HG02870 (cell line): ENCODE measurements around the gene LNX1.

ENCODE experiments used
- ATAC-seq: cut with Tn5 transposase; IDR thresholded peaks from one replicate; pipeline ENCODE4 v1.9.1; 2021; ENCODE audit warnings: mild to moderate bottlenecking, moderate library complexity; ENCODE audit not compliant: unreplicated experiment

LNX1 gene

DNA sequence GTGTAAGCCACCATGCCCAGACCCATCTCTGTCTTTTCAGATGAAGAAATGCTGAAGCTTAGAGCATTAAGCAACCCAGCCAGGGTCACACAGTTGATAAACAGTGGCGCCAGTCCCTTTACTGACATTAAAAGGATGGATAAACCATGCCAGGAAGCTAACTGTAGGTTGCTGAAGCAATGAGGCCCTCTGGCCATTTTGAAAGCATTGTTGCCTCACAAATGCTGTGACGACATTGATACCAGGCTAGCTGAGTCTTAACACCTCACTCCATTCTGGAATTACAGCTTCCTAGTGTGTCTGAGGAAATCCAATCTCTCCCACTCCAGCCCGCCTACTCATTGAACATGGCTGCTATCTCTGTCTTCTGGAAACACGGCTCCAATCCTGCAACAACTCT is 89.7 kb downstream of the LNX1 start:
- no peak for ATAC-seq

DNA sequence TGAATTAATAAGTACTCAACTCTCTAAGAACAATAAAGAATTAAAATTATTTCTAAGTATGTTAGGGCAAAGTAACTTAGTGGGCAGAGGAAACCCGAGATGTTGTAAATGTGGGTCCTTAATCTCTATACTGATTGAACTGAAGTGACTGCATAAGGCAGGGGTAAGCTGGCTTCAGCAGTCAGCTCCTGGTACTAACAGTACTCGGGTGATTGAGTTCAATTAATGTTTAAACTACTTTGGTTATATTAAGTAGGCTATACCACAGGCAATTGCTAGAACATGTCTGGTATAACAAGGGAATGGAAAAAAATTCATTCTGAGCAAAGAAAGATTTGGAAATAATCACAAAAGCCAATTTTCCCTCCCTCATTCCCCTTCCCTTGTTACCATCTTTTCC is 90.7 kb downstream of the LNX1 start:
- no peak for ATAC-seq

DNA sequence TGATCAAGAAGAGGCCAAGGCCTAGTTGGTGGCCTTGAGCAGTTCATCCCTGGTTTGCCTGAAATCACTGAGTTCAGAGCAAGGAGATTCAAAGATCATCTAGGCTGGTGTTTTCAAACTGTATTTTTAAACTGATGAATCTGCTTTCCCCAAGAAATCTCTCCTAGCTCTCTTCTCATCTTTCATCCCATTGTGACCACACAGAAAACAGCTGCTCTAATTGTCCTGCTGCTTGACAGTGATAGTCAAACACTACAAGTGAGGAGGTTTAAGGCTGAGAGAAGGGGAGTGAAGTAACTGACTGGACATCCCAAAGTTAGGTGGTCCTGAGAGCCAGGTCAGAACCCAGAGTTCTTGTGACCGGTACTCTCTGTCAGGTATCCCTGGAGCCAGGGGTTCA is 91.5 kb downstream of the LNX1 start:
- ATAC-seq: no peak

DNA sequence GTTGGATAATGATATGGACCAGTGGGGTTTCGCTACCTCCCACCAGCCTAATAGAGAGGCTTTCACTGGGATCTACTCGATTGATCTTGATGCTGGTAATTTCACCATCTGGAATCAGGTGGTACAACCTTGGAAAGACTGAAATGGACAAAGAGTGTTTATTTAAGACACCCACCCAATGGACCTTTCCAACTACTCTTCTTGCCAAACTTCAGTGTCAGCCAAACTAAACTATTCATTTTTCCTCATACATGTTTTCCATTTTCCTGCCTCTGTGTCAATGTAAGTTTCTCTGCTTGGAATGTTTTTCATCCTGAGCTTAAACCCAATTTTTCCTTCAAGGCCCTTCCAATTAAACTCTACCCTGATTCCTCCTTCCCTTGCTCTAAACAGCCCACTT is 92.6 kb downstream of the LNX1 start:
- ATAC-seq: no peak

DNA sequence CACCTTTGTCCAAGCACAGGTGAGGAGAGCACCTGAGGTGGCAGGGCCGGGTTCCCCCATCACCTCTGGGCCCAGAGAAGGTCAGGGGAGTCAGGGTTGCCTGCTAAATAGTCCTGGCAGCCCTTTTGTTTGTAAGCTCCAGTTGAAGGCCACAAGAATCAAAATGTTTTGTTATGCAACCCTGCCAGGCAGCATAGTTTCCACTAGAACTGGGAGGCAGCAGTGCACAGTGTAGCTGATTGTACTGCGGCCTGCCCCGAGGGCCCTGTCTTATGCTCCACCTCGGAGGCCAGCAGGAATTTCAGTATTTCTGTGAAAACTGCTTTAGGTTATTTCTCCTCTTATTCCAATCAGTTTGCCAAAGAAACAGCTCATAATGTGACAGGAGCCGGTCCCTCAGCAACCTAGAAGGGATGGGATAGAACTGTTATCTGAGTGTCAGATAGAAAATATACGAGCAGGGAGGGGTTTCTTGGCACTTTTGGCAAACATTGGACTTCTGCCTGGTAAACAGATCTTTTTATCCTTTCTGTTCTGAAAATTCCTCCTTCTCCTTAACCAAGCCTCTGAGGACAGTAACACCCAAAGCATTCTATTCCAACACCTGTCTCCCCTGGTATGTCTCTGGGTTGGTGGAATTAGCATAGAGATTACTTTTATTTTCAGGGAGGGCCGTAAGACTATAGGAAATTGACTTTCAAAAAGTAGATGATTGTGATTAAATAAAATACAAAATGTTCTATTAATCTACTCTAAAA is 93.6 kb downstream of the LNX1 start:
- ATAC-seq: no peak

DNA sequence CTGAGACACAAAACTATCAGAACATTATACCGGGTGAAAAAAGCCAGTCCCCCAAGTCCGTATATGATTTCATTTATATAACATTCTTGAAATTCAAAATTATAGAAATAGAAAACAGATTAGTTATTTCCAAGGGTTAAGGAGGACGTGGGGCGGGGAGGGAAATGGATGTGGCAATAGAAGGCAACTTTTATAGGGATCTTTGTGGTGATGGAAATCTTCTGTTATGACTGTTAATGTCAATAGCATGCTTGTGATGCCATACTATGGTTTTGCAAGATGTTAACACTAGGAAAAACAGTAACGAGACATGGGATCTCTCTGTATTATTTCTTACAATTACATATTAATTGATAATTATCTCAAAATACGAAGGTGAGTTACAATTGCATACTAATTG is 96.4 kb downstream of the LNX1 start:
- no peak for ATAC-seq

DNA sequence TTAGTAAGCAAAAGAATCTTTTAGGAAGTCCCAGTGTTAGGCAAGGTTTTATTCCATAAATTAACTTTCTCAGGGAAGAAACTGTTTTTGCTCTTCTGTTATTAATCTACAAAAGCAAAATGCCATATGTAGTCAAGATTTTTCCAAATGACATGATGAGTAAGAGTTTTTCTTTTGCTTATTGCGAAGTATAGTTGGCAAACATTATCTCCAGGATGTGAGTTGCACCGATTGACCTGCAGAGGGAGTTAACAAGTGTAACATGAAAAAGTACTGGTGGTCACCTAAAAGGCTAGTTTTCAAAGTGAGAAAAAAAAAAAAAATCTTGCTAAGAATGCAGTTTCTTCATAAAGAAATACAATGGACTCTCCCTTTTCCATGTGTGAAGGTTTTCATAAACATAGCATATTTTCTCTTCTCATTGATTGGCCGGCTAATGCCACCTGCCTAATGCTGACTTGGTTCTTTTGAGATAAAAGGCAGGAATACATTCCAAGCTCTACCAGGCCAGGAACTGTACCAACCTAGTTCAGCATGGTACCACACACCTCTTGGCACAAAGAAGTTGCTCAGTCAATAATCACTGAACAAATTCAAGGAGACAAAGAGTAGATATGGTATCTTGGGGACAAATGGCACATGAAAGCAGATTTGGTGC is 100.2 kb downstream of the LNX1 start:
- ATAC-seq: peak; percentile 57

DNA sequence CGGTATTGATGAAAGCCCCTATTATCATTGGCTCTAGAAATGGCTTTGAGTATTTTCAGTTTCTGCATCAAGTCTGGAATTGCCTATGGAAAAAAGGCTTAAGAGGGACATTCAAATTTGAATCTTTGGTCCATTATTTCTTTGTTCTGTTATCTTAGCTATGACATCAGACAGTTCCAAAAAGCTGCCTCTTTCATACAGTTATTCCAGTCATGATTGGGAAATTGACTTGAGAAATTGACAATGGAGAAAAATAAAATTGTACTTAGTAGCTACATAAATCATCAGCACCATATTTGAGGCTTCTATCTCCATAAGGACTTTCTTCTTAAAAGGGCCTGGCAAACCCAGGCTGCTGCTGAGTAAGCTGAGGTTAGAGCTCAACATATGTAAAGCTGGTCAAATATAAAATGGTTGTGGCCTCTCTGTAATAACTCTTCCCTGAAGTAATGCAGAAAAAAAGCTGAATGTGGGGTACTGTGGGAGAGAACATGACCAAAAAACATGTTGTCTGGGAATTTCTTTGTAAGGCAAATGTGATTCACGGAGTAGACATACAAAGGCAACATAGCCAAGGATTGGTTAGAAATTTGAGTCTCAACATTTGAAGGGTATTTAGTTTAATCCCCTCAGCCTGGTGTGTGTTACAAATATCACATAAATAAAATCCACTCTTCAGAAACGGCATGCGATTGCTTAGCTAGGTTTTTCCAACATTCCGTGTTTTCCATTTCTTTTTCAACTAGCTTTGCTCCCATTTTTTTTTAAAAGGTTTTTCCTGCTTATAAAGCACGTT is 100.9 kb downstream of the LNX1 start:
- no peak for ATAC-seq

DNA sequence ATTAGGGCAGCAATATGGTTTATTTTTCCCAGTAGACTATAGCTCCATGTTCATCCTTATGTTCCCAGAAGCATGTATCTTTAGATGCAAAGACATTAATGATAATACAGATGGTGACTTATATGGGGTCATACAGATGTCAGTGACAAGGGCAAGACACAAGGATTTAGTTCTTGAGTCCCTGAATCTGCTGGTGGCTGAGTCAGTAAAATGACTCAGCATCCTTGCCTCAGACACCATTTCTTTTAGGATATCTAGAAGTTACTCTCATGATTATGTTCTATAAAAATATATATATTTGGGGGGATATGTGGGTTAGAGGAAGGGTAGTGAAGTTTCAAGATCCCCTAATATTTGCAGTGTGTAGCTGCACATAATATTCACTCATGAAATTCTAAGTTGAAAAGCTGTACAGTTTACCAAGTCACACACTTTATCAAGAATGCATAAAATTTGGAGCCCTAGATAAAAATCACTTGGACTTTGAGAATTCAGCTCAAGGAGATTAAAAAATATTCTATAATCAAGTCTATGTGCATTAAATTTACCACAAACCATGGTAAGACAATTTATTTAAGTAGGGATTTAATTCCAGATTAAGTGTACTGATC is 101.9 kb downstream of the LNX1 start:
- ATAC-seq: no peak

DNA sequence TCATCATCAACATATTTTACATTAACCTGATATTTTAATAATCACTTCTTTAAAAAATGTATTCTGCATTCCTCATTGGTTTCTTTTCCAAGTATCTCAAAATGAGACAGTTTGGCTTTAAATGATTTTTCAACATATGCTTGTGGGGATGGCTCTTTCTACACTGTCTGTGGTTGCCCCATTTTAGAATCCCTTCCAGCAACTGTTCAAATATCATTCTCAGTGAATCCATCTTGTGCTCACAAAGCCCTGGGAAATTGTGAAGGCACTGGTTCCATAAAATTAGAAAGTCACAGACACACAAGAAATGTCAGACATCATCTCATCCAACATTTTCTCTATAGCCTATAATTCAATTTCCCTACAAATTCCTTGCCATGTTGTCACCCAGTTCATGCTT is 103.5 kb downstream of the LNX1 start:
- ATAC-seq: no peak

DNA sequence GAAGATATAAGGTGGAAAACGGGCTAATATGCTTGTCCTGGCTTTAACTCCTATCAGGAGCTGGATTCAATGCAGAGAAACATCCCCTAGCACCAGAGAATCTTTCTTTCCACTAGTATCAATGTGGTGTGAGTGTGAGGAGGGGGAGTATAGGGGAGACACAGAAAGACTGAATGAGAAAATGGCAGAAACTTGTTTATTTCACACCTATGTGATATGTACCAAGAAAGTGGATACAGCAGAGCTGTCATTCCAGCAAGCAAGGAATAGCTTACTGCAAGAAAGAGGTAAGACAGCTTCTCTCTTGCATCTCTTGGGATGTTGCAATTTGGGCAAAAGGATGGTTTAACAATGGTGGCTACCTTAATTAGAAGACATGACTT is 105.6 kb downstream of the LNX1 start:
- ATAC-seq: no peak

DNA sequence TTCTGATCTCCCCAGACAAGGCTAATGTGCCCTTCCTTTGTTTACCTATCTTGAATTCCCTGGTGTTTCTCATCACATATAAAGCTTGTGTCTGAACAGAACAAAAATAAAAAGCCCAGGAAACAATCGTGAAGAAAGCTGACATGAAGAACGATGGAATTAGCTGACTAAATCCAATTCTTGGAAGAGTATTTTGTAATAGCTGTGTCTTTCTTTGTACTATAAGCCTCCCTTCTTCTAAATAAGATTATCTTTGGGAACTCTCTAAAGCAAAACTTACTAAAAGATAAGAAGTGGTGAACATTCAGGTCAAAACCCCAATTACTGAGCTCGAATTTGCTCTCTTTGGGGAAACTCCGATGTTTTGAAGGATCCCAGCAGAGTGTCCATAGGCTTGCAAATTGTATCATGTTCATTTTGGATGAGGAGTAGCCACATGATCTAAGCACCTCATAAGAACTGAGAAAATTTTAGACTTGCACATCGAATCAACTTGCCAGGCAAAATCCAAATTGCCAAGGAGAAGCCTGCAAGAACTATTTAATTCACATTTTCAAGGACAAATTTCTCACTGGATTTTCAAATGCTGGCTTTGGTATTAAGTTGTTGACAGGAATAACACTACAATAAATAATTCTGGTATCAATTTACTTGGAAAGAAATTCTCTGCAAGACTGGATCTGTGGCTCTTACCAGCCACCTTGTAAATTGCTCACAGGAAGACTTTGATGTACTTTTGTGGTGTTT is 106.2 kb downstream of the LNX1 start:
- ATAC-seq: no peak

DNA sequence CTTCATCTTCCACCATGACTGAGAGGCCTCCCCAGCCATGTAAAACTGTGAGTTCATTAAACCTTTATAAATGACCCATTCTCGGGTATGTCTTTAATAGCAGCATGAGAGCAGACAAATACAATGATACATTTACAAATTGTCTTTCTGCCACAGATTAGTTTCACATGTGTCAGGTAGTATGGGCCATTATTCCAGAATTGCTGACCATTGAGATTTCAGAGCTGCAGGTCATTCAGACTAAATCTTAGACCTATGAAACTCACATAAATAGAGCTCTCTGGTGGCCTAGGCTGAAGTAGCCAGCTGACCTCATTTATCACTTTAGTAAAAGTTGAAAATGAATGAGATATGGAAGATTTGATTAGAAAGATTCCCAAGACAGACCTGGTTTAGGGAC is 108.0 kb downstream of the LNX1 start:
- ATAC-seq: no peak

DNA sequence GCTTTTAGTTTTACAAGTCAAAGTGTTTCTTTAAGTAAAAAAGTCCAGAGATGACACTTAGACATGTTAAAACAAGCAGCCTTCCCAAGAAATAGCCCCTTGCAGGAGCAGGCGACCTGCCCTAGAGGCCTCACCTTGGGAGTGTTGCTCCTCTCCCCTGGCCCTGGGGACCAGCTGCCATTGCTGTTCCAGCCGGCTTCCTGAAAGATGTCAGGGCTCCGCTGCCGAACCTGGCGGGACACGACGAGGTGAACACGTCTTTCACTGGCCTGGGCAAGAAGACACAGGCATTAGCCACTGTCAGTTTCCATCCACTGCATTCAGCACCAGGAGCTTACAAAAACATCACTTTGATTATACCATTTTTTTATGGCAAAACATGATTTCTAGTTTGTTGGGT is 109.7 kb downstream of the LNX1 start:
- no peak for ATAC-seq

DNA sequence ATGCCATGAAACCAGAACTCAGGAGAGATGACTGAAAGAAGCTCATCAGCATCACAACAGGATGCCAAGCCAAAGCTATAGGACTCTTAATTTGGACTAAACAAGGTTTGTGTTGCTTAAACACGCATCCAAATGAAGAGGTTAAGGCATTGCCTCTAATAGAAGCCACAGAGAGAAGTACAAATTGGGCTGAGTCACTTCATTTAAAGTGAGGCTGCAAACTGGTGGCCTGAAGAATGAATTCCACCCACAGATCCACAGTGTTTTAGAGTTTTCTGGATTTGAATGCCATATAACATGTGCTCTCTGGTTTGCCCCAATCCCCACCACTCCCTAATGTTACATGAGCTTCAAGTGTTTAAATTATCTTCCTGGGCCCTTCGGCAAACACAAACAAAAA is 110.4 kb downstream of the LNX1 start:
- no peak for ATAC-seq

DNA sequence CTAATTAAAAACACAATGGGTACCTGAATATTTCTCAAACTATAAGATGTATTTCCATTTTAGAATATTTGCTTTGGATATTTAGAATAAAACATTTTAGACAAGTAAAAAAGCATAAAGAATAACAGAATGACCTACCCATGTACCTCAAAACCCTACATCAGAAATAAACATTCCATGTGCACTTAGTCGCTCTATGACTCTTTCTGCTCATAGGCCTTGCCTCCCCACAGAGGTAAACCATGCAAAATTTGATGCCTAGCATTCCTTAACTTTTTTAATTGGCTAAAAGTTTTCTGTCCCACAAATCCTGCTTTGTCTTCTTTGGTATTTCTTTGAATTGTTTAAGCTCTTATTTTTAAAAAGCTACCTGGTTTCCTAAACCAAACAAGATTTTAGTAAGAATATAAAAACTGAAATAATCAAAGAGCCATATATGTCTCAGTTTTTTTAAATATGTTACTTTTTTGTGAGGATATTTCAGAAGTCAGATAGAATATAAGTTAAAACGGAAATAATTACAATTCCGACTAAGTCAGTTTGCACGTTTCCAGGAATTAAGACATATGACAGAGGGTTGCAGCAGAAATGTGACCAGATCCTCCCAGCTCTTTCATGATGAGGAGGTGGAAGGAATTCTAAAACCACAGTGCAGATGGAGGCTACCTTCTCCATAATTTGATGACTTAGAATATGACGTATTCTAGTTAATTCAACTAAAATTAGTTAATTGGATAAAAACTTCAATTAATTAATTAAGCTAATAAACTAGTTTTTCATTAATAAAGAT is 111.4 kb downstream of the LNX1 start:
- ATAC-seq: no peak

DNA sequence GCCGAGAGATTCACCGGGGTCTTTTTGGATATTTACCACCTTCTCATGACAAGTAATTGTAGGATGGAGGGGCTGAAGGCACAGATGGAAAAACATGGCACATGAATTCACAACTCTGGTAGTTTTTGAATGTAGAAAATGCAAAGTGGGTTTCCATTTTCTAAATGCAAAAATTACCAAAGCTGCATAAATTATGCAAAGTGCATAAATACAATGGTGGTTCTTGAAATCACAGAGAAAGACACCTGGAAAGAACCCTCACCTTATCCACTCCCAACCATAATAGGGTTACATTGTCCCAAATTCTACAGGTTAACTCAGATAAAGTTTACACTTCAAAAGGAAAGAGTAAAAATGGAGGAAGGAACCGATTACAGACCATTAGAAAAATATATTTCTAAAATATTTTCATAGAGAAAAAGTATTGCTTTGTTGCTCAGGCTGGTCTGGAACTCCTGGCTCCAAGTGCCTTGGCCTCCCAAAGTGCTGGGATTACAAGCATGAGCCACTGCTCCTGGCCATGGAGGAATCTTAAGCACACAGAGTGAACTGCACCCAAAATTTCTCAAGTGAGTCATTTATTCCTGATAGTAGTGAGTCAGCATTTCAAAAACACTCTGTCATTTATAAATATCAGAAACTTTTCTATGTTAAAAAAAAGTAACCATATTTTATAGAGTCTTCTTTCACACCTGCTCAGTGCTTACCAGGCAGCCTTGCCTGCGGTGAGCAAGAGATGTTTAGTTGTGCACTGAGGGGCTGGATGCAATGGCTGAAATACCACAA is 112.4 kb downstream of the LNX1 start:
- ATAC-seq: no peak

DNA sequence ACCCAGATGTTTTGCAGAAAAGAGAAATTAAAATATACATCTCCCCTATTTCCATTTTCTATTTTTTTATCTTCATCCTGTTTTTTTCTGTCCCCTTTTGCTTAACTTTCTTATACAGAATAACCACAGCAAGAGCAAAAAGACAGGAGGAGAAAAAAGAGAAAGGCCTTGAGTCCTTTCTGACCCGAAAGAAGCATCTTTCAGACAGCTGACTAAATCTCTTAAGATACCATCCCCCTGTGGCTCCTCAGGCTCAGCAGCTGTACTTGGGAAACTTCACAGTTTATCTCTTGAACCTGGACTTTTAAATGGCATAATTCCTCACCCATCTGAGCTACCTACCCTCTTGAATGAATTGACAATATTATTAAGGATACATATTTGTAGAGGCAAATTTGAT is 113.7 kb downstream of the LNX1 start:
- ATAC-seq: no peak

DNA sequence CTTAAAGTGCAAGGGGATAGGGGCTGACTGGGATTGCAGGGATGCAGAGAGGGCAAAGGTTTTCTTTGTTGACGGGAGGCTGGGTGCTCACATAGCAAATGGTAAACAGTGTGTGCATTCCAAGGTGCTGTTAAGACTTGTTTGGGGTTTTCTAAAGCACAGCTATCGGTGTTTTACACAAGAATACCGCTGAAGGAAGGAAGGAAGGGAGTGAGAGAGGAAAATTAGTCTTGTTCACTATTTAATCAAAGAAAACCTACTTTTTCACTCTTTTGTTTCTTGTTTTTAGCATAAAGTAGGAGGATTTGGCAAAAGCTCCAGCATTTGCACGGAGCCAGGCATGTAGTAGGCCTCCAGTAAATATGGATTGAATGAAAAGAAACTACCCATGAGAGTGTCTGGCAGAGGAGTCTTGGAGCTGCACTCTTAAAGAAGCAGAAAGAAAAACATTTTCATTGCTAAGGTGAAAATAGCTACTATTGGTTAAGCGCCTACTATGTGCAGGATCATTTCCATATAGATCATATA is 114.2 kb downstream of the LNX1 start:
- no peak for ATAC-seq
